HepG2 (cell line): ENCODE data around the gene GNAT2. TPM values are rescaled to one million over a fixed set of nuclear protein-coding genes. Genes with fewer than 3 reads are reported as not detected.
A peak's percentile ranks its signal among the peaks of the same experiment; 100 is the strongest.

Experiments used
- ATAC-seq: fragments of 200-7000 bp; cut with Tn5 transposase; 3 replicates; pipeline ENCODE4 v1.9.1; 2020; ENCODE audit warnings: mild to moderate bottlenecking, moderate library complexity
- BruUV-seq: library from RNA; stranded (reverse); fragments of 400-500 nt; replicated peaks from 2 replicates; lab custom pipeline; 2021; lab: Mats Ljungman, UMichigan
- CTCF ChIA-PET: fragments of 300-600 bp; formaldehyde crosslinking; extraction: SDS; loops from one replicate; lab custom pipeline; 2021; ENCODE audit warnings: low total read pairs, inconsistent platforms, low intra/inter-chr PET ratio; lab: Yijun Ruan, JAX
- POLR2A ChIA-PET: fragments of 350-600 bp; sonication (Branson Sonifier 250); formaldehyde crosslinking; loops from one replicate; lab custom pipeline; 2020; ENCODE audit warnings: antibody characterized with exemption, inconsistent platforms; lab: Yijun Ruan, JAX
- DNase-seq: peaks from one replicate; pipeline ENCODE4 v3.0.0-alpha.2; 2015; ENCODE audit warnings: low spot score
- FAIRE-seq: peaks from 3 replicates; lab custom pipeline; 2011; peaks lifted over from hg19 to GRCh38; lab: Jason Lieb, UNC
- H2AFZ ChIP-seq: one replicate; pipeline ENCODE4 v1.6.1; 2011; ENCODE audit warnings: low read length, inconsistent platforms
- H3K27ac ChIP-seq: fragments of 300-600 bp; 3 replicates; pipeline ENCODE4 v1.8.0; 2011; ENCODE audit warnings: mixed run types, mild to moderate bottlenecking, mixed read lengths, low read length, inconsistent platforms; ENCODE audit not compliant: insufficient read depth; ENCODE audit errors: extremely low read length
- H3K27me3 ChIP-seq, 2 experiments: fragments of 200-600 bp in 1 of 2; 2 replicates in 1 of 2; 3 replicates in 1 of 2; pipeline versions ENCODE4 v1.6.0 to v1.8.0; 2011; ENCODE audit warnings: low read length in 2 of 2, mild to moderate bottlenecking in 2 of 2, moderate library complexity in 2 of 2, inconsistent platforms in 1 of 2; ENCODE audit not compliant: insufficient read depth in 2 of 2, control insufficient read depth in 1 of 2
- H3K36me3 ChIP-seq, 2 experiments: fragments of 200-600 bp in 1 of 2; replicated peaks in 1 of 2; 2 replicates in 1 of 2; 3 replicates in 1 of 2; pipeline versions ENCODE4 v1.5.1 to v1.8.0; 2011; ENCODE audit warnings: low read length in 2 of 2, inconsistent platforms in 1 of 2; ENCODE audit not compliant: insufficient read depth in 2 of 2, control insufficient read depth in 1 of 2
- H3K4me1 ChIP-seq: 2 replicates; pipeline ENCODE4 v1.5.1; 2012; ENCODE audit warnings: low read length, inconsistent platforms; ENCODE audit not compliant: insufficient read depth
- H3K4me2 ChIP-seq: 2 replicates; pipeline ENCODE4 v1.6.0; 2011; ENCODE audit warnings: low read depth, low read length, inconsistent platforms
- H3K4me3 ChIP-seq, 3 experiments: fragments of 200-600 bp in 1 of 3; sonication (generic), shearing (Covaris generic) in 1 of 3; replicated peaks in 1 of 3; 2 replicates each; pipeline ENCODE4 v1.5.1; 2011 to 2016; ENCODE audit warnings: low read length in 3 of 3, inconsistent platforms in 2 of 3, low read depth in 2 of 3, mild to moderate bottlenecking in 2 of 3, control low read depth in 1 of 3, mixed read lengths in 1 of 3; ENCODE audit not compliant: insufficient read depth in 1 of 3
- H3K79me2 ChIP-seq: one replicate; pipeline ENCODE4 v1.6.1; 2011; ENCODE audit warnings: low read length, inconsistent platforms; ENCODE audit not compliant: insufficient read depth
- H3K9ac ChIP-seq: 2 replicates; pipeline ENCODE4 v1.6.0; 2011; ENCODE audit warnings: mild to moderate bottlenecking, low read depth, low read length, inconsistent platforms; ENCODE audit not compliant: insufficient read depth
- H3K9me3 ChIP-seq: 2 replicates; pipeline ENCODE4 v1.5.1; 2012; ENCODE audit warnings: mild to moderate bottlenecking, low read length
- H4K20me1 ChIP-seq: 2 replicates; pipeline ENCODE4 v1.6.0; 2011; ENCODE audit warnings: inconsistent platforms, mild to moderate bottlenecking, low read length, moderate library complexity; ENCODE audit not compliant: insufficient read depth
- ADNP ChIP-seq: sonication (generic); formaldehyde crosslinking; IDR thresholded peaks from 2 replicates; pipeline ENCODE4 v1.4.0; 2020; ENCODE audit warnings: missing genetic modification reagents
- ARID4A ChIP-seq: sonication (generic); formaldehyde crosslinking; IDR thresholded peaks from 2 replicates; pipeline ENCODE4 v1.5.0; 2020; ENCODE audit warnings: mild to moderate bottlenecking, missing genetic modification reagents, borderline replicate concordance
- CCDC6 ChIP-seq: sonication (generic); formaldehyde crosslinking; IDR thresholded peaks from 2 replicates; pipeline ENCODE4 v1.8.1; 2022; ENCODE audit warnings: mild to moderate bottlenecking, missing genetic modification reagents, moderate library complexity
- HNF4A ChIP-seq: sonication (generic); formaldehyde crosslinking; IDR thresholded peaks from 2 replicates; pipeline ENCODE4 v1.4.0; 2020; ENCODE audit warnings: missing genetic modification reagents
- KDM5A ChIP-seq: fragments of 200-600 bp; sonication (generic); IDR thresholded peaks from 2 replicates; pipeline ENCODE4 v1.7.0; 2018; ENCODE audit warnings: antibody characterized with exemption, mild to moderate bottlenecking, low read length, borderline replicate concordance
- MAFF ChIP-seq: IDR thresholded peaks from 2 replicates; pipeline ENCODE4 v1.6.1; 2011; ENCODE audit warnings: low read depth, low read length, improper control_type of control experiment
- MIER2 ChIP-seq: IDR thresholded peaks from 2 replicates; pipeline ENCODE4 v1.6.1; 2016; ENCODE audit warnings: missing biosample characterization, missing genetic modification reagents
- MXD4 ChIP-seq: IDR thresholded peaks from 2 replicates; pipeline ENCODE4 v1.6.1; 2016; ENCODE audit warnings: mild to moderate bottlenecking, missing biosample characterization, missing genetic modification reagents
- NFYB ChIP-seq: sonication (generic); formaldehyde crosslinking; IDR thresholded peaks from 2 replicates; pipeline ENCODE4 v1.4.0; 2020; ENCODE audit warnings: missing genetic modification reagents
- SNAPC5 ChIP-seq: sonication (generic); formaldehyde crosslinking; IDR thresholded peaks from 2 replicates; pipeline ENCODE4 v1.8.1; 2023; ENCODE audit warnings: mild to moderate bottlenecking, missing genetic modification reagents, borderline replicate concordance
- STAG1 ChIP-seq: sonication (generic); formaldehyde crosslinking; IDR thresholded peaks from 2 replicates; pipeline ENCODE4 v1.4.0; 2020; ENCODE audit warnings: missing genetic modification reagents
- STAT5B ChIP-seq: sonication (generic); formaldehyde crosslinking; IDR thresholded peaks from 2 replicates; pipeline ENCODE4 v1.4.0; 2020; ENCODE audit warnings: missing genetic modification reagents
- ZFP41 ChIP-seq: sonication (generic); formaldehyde crosslinking; IDR thresholded peaks from 2 replicates; pipeline ENCODE4 v1.4.0; 2020; ENCODE audit warnings: mild to moderate bottlenecking, missing genetic modification reagents, borderline replicate concordance
- WGBS: methylation state at CpG from one replicate; pipeline ENCODE4 v1.1.6; 2017; ENCODE audit warnings: low lambda C conversion rate; 5-methylcytosine and 5-hydroxymethylcytosine counted together
- in situ Hi-C: cut with HindIII; loops from 2 replicates; pipeline ENCODE4 v1.10.0; 2017; ENCODE audit warnings: low pct_unique_long_range_greater_than_20kb; ENCODE audit not compliant: extremely low pct_ligation_motif_present
- intact Hi-C: fragments of 100-400 bp; cut with micrococcal nuclease; formaldehyde crosslinking; loops from one replicate; pipeline ENCODE4 v1.10.0; 2022; ENCODE audit not compliant: unreplicated experiment
- polyA plus RNA-seq, 8 experiments: library from polyadenylated mRNA; depleted of rRNA in 3 of 8; stranded (reverse) in 7 of 8; unstranded in 1 of 8; fragments of >200 nt; fragmentation: Illumina TruSeq in 4 of 8; extraction: Trizol in 4 of 8; gene quantifications; 2 replicates each; pipeline versions ENCODE4 v1.2.1 to v1.2.3, GENCODE V29; 2011 to 2016; ENCODE audit warnings: low read depth in 4 of 8, missing spikeins in 1 of 8, mixed read lengths in 1 of 8; ENCODE audit not compliant: insufficient read depth in 1 of 8
- total RNA-seq, 5 experiments: library from RNA; depleted of rRNA; stranded (reverse); fragments of >200 nt; fragmentation: Illumina TruSeq; extraction: Trizol; gene quantifications; 2 replicates each; pipeline ENCODE4 v1.2.3, GENCODE V29; 2016; ENCODE audit warnings: low read depth in 1 of 5
- TF ChIP-seq, protein P1 (sequence below): sonication (generic); formaldehyde crosslinking; IDR thresholded peaks from 2 replicates; pipeline ENCODE4 v1.8.1; 2023; ENCODE audit warnings: missing genetic modification reagents, inconsistent platforms, borderline replicate concordance
- TF ChIP-seq, protein P2 (sequence below): IDR thresholded peaks from 2 replicates; pipeline ENCODE4 v1.6.1; 2016; ENCODE audit warnings: missing genetic modification reagents, missing compliant biosample characterization
- TF ChIP-seq, protein P3 (sequence below): sonication (generic); formaldehyde crosslinking; IDR thresholded peaks from 2 replicates; pipeline ENCODE4 v1.4.0; 2020; ENCODE audit warnings: mild to moderate bottlenecking, missing genetic modification reagents, borderline replicate concordance

Gene GNAT2
- total and polyA plus RNA-seq, 2 of the 13 experiments (the other 11 are each of a cell fraction or from before 2014, with no cell fraction given) = 0.08 to 0.20 TPM

- no TSS peak for BruUV-seq
- TF ChIP-seq ARID4A (CRISPR knock-in tag) = no peak
- no peak for TF ChIP-seq MAFF
- no peak for TF ChIP-seq STAG1 (CRISPR knock-in tag)
- no peak for TF ChIP-seq ZFP41
- 0 out of 2 replicates have a peak, but pooled peaks have one; percentile 1 for TF ChIP-seq MXD4 (CRISPR knock-in tag)
- TF ChIP-seq KDM5A = peak; percentile 23; the same call in 1 of the 2 replicates
- TF ChIP-seq HNF4A = no peak
- TF ChIP-seq MIER2 = no peak
- TF ChIP-seq, protein P1, sequence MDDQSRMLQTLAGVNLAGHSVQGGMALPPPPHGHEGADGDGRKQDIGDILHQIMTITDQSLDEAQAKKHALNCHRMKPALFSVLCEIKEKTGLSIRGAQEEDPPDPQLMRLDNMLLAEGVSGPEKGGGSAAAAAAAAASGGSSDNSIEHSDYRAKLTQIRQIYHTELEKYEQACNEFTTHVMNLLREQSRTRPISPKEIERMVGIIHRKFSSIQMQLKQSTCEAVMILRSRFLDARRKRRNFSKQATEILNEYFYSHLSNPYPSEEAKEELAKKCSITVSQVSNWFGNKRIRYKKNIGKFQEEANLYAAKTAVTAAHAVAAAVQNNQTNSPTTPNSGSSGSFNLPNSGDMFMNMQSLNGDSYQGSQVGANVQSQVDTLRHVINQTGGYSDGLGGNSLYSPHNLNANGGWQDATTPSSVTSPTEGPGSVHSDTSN (CRISPR knock-in tag) = no peak
- no peak for TF ChIP-seq CCDC6 (CRISPR knock-in tag)
- TF ChIP-seq NFYB (CRISPR knock-in tag) = no peak
- TF ChIP-seq STAT5B = no peak
- TF ChIP-seq, protein P2, sequence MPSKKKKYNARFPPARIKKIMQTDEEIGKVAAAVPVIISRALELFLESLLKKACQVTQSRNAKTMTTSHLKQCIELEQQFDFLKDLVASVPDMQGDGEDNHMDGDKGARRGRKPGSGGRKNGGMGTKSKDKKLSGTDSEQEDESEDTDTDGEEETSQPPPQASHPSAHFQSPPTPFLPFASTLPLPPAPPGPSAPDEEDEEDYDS (CRISPR knock-in tag) = no peak
- TF ChIP-seq, protein P3, sequence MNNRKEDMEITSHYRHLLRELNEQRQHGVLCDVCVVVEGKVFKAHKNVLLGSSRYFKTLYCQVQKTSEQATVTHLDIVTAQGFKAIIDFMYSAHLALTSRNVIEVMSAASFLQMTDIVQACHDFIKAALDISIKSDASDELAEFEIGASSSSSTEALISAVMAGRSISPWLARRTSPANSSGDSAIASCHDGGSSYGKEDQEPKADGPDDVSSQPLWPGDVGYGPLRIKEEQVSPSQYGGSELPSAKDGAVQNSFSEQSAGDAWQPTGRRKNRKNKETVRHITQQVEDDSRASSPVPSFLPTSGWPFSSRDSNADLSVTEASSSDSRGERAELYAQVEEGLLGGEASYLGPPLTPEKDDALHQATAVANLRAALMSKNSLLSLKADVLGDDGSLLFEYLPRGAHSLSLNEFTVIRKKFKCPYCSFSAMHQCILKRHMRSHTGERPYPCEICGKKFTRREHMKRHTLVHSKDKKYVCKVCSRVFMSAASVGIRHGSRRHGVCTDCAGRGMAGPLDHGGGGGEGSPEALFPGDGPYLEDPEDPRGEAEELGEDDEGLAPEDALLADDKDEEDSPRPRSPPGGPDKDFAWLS = no peak
- TF ChIP-seq SNAPC5 (CRISPR knock-in tag) = no peak
- TF ChIP-seq ADNP (CRISPR knock-in tag) = no peak
Observed at GRCh38 chr1:109620401-109620791, 980 bp upstream of the GNAT2 start.

More at GRCh38 chr1:109620401-109620791, 980 bp upstream of the GNAT2 start:
- ATAC-seq (peak; percentile 20), DNase-seq (no peak), FAIRE-seq (no peak)
- Histone ChIP-seq H2AFZ (no peak overlapping the region), H3K79me2 (peaks cover 56% of the 10 kb centered on the region), H3K4me2 (peak overlapping the region; percentile 92), H3K27me3 (no peaks in the 10 kb centered on the region; a peak in 1 of 5 replicates), H3K9me3 (no peaks in the 10 kb centered on the region), H4K20me1 (peaks cover 35% of the 10 kb centered on the region), H3K36me3 (peaks cover 7 to 9% of the 10 kb centered on the region in 2 experiments; a peak in 2 of 5 replicates), H3K9ac (peak overlapping the region; percentile 87), H3K4me1 (peaks cover 64% of the 10 kb centered on the region), H3K4me3 (peak overlapping the region; percentile 71 to 89 (median 80)), H3K27ac (peak overlapping the region; percentile 92)
- ChIA-PET CTCF (no interaction called here), POLR2A (interaction anchor here (0.8 to 2.7 kb wide), 7 partner anchors 10 to 195 kb away, joined by 3 to 36 read pairs (median 11); partner anchors contain the start of gene GNAI3)
- in situ Hi-C loops = loop anchor here (5.0 kb wide), 1 partner anchor 73 kb away; the partner anchor contains the start of gene GNAI3
- 5% methylated on average over 7 of the region's 9 CpGs for WGBS
- intact Hi-C loops = no loop called here
